Panc1 (cell line): Measurements from ENCODE around the gene GAPVD1. TPM values are rescaled to one million over a fixed set of nuclear protein-coding genes. Genes with fewer than 3 reads are reported as not detected.
"Not testable (repeated sequence)": the region's sequence is repeated elsewhere in the genome, so short reads cannot be mapped to it uniquely, and the experiment has no call there.

Experiments used
- ATAC-seq: fragments of 200-7000 bp; cut with Tn5 transposase; 2 replicates; pipeline ENCODE4 v1.9.1; 2020; ENCODE audit warnings: mild to moderate bottlenecking, moderate library complexity
- BruUV-seq: library from RNA; stranded (reverse); fragments of 400-500 nt; replicated peaks from 2 replicates; lab custom pipeline; 2021; lab: Mats Ljungman, UMichigan
- CTCF ChIA-PET: fragments of 300-600 bp; sonication (Branson Sonifier 250); formaldehyde crosslinking; loops from one replicate; lab custom pipeline; 2022; ENCODE audit warnings: antibody characterized with exemption; lab: Charles Lee
- POLR2A ChIA-PET: fragments of 300-600 bp; sonication (Branson Sonifier 250); formaldehyde crosslinking; loops from one replicate; lab custom pipeline; 2022; ENCODE audit warnings: antibody characterized with exemption; lab: Charles Lee
- DNase-seq: peaks from one replicate; pipeline ENCODE4 v3.0.0-alpha.2; 2010; ENCODE audit warnings: low read depth, low spot score
- H3K27ac ChIP-seq: 2 replicates; pipeline ENCODE4 v1.5.1; 2011; ENCODE audit warnings: mild to moderate bottlenecking, low read length, inconsistent platforms
- H3K27me3 ChIP-seq: fragments of 200-500 bp; sonication (Bioruptor generic); 2 replicates; pipeline ENCODE4 v1.6.0; 2014; ENCODE audit warnings: low read length, inconsistent platforms; ENCODE audit not compliant: control insufficient read depth, insufficient read depth
- H3K36me3 ChIP-seq: fragments of 200-500 bp; sonication (Bioruptor generic); 2 replicates; pipeline ENCODE4 v1.5.1; 2014; ENCODE audit warnings: inconsistent platforms, mild to moderate bottlenecking, low read length, moderate library complexity; ENCODE audit not compliant: control insufficient read depth, insufficient read depth
- H3K4me1 ChIP-seq: 2 replicates; pipeline ENCODE4 v1.5.1; 2011; ENCODE audit warnings: inconsistent platforms, mild to moderate bottlenecking, low read length, moderate library complexity; ENCODE audit not compliant: control insufficient read depth, insufficient read depth
- H3K4me3 ChIP-seq, 2 experiments: 2 replicates each; pipeline ENCODE4 v1.5.1; 2011 to 2012; ENCODE audit warnings: low read depth in 2 of 2, low read length in 2 of 2, mild to moderate bottlenecking in 2 of 2, inconsistent platforms in 1 of 2, moderate library complexity in 1 of 2
- H3K9me3 ChIP-seq: fragments of 200-500 bp; sonication (Bioruptor generic); 2 replicates; pipeline ENCODE4 v1.5.1; 2014; ENCODE audit warnings: low read depth, mild to moderate bottlenecking, inconsistent platforms, low read length, moderate library complexity; ENCODE audit not compliant: control insufficient read depth, insufficient read depth
- POLR2AphosphoS5 ChIP-seq: IDR thresholded peaks from 2 replicates; pipeline ENCODE4 v1.6.1; 2012; ENCODE audit warnings: mild to moderate bottlenecking, low read depth, low read length, moderate library complexity
- REST ChIP-seq, 2 experiments: IDR thresholded peaks; 2 replicates each; pipeline ENCODE4 v1.6.1; 2011 to 2012; ENCODE audit warnings: low read depth in 2 of 2, control low read depth in 1 of 2, low read length in 1 of 2, mild to moderate bottlenecking in 1 of 2, moderate library complexity in 1 of 2; ENCODE audit not compliant: insufficient read depth in 1 of 2
- SIN3A ChIP-seq: IDR thresholded peaks from 2 replicates; pipeline ENCODE4 v1.6.1; 2012; ENCODE audit warnings: low read depth, mild to moderate bottlenecking, low read length, moderate library complexity, borderline replicate concordance; ENCODE audit not compliant: insufficient read depth
- TCF7L2 ChIP-seq: IDR thresholded peaks from 2 replicates; pipeline ENCODE4 v1.6.1; 2011; ENCODE audit warnings: mild to moderate bottlenecking, low read depth, low read length, inconsistent platforms
- in situ Hi-C: cut with HindIII; loops from 2 replicates; pipeline ENCODE4 v1.10.0; 2016; ENCODE audit warnings: low sequenced_read_pairs, low pct_unique_long_range_greater_than_20kb
- intact Hi-C: fragments of 100-400 bp; cut with micrococcal nuclease; formaldehyde crosslinking; loops from one replicate; pipeline ENCODE4 v1.10.0; 2022; ENCODE audit not compliant: unreplicated experiment
- total RNA-seq: library from RNA; stranded (reverse); gene quantifications from one replicate; pipeline ENCODE4 v1.2.1, GENCODE V29; 2021; ENCODE audit not compliant: unreplicated experiment
- TF ChIP-seq, protein P1 (sequence below): fragments of 450-650 bp; IDR thresholded peaks from 2 replicates; pipeline ENCODE4 v1.5.1; 2017; ENCODE audit warnings: mild to moderate bottlenecking

GAPVD1 gene
- total RNA-seq, 1 experiment from 2014 or later: 48.6 TPM

DNA sequence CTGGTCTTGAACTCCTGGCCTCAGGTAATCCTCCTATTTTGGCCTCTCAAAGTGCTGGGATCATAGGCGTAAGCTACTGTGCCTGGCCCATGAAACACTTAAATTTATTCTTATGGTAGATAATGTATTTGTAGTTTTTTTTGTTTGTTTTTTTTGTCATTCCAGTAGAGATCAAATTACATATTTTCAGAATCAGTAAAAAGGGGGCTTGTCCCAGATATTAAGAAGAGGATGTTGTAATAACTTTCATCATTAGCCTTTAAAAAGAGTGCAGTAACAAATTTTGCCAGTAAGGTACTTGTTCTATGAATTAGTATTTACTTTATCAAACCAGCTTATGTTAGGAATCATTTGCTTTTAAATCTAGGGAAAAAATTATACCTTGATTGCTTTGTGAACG lies 42.6 kb downstream of the GAPVD1 start:
- ChIA-PET POLR2A (no interaction called here), CTCF (no interaction called here)
- BruUV-seq: no TSS peak
- Histone ChIP-seq H3K4me3 (no peak overlapping the region), H3K36me3 (peaks cover 3% of the 10 kb centered on the region; the same call in 1 of the 2 replicates), H3K27me3 (no peaks in the 10 kb centered on the region), H3K4me1 (no peaks in the 10 kb centered on the region), H3K27ac (no peak overlapping the region), H3K9me3 (no peaks in the 10 kb centered on the region)
- TF ChIP-seq, protein P1, sequence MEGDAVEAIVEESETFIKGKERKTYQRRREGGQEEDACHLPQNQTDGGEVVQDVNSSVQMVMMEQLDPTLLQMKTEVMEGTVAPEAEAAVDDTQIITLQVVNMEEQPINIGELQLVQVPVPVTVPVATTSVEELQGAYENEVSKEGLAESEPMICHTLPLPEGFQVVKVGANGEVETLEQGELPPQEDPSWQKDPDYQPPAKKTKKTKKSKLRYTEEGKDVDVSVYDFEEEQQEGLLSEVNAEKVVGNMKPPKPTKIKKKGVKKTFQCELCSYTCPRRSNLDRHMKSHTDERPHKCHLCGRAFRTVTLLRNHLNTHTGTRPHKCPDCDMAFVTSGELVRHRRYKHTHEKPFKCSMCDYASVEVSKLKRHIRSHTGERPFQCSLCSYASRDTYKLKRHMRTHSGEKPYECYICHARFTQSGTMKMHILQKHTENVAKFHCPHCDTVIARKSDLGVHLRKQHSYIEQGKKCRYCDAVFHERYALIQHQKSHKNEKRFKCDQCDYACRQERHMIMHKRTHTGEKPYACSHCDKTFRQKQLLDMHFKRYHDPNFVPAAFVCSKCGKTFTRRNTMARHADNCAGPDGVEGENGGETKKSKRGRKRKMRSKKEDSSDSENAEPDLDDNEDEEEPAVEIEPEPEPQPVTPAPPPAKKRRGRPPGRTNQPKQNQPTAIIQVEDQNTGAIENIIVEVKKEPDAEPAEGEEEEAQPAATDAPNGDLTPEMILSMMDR: no peak
- TF ChIP-seq REST (IDR thresholded peaks at IDR 0.05; ENCODE audit: insufficient read depth in 1 of 2, low read depth in 2 of 2, low read length in 1 of 2) (no peak), SIN3A (no peak), POLR2AphosphoS5 (no peak), TCF7L2 (no peak)
- DNase-seq (no peak), ATAC-seq (no peak)
- in situ Hi-C loops: no loop called here
- intact Hi-C loops: no loop called here

DNA sequence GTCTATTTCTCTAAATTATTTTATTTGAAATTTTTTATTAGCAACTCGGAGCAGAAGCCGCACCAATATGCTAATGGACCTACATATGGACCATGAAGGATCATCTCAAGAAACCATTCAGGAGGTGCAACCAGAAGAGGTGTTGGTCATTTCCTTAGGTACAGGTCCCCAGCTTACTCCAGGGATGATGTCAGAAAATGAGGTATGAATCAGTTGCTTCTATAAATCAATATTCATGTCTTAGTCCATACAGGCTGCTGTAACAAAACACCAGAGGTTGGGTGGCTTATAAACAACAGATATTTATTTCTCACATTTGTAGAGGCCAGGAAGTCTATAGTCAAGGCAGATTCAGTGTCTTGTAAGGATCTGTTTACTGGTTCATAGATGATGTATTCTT lies 50.8 kb downstream of the GAPVD1 start:
- H3K4me3 ChIP-seq: no peak overlapping the region
- no peak for DNase-seq
- H3K36me3 ChIP-seq: 0 out of 2 replicates have a peak, but pooled peaks cover 3% of the 10 kb centered on the region
- no peaks in the 10 kb centered on the region for H3K9me3 ChIP-seq
- intact Hi-C loops: no loop called here
- ChIA-PET CTCF (no interaction called here), POLR2A (no interaction called here)
- H3K4me1 ChIP-seq: no peaks in the 10 kb centered on the region
- TF ChIP-seq REST (IDR thresholded peaks at IDR 0.05; ENCODE audit: insufficient read depth in 1 of 2, low read depth in 2 of 2, low read length in 1 of 2): no peak
- TF ChIP-seq, protein P1: no peak
- no peak for TF ChIP-seq POLR2AphosphoS5
- TF ChIP-seq SIN3A: no peak
- no peak for TF ChIP-seq TCF7L2
- ATAC-seq: no peak
- no TSS peak for BruUV-seq
- in situ Hi-C loops: no loop called here
- H3K27ac ChIP-seq: no peak overlapping the region
- no peaks in the 10 kb centered on the region for H3K27me3 ChIP-seq

DNA sequence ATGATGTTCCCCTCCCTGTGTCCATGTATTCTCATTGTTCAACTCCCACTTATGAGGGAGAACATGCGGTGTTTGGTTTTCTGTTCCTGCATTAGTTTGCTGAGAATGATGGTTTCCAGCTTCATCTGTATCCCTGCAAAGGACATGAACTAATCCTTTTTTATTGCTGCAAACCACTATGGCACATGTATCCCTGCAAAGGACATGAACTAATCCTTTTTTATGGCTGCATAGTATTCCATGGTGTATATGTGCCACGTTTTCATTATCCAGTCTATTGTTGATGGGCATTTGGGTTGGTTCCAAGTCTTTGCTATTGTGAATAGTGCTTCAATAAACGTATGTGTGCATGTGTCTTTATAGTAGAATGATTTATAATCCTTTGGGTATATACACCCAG lies 54.7 kb downstream of the GAPVD1 start:
- DNase-seq, intact Hi-C loops, BruUV-seq, H3K4me3 ChIP-seq, H3K27ac ChIP-seq, in situ Hi-C loops, H3K9me3 ChIP-seq, H3K4me1 ChIP-seq, H3K36me3 ChIP-seq, POLR2A ChIA-PET, ATAC-seq, H3K27me3 ChIP-seq, CTCF ChIA-PET: not testable (repeated sequence)
